HG03575 (cell line): ENCODE data around the gene NR2F1-AS1.
A peak's percentile ranks its signal among the peaks of the same experiment; 100 is the strongest.

Experiments used
- ATAC-seq: cut with Tn5 transposase; IDR thresholded peaks from one replicate; pipeline ENCODE4 v1.9.1; 2021; ENCODE audit not compliant: unreplicated experiment, insufficient number of reproducible peaks, low FRiP score; ENCODE audit errors: extremely low read depth

Gene NR2F1-AS1

DNA sequence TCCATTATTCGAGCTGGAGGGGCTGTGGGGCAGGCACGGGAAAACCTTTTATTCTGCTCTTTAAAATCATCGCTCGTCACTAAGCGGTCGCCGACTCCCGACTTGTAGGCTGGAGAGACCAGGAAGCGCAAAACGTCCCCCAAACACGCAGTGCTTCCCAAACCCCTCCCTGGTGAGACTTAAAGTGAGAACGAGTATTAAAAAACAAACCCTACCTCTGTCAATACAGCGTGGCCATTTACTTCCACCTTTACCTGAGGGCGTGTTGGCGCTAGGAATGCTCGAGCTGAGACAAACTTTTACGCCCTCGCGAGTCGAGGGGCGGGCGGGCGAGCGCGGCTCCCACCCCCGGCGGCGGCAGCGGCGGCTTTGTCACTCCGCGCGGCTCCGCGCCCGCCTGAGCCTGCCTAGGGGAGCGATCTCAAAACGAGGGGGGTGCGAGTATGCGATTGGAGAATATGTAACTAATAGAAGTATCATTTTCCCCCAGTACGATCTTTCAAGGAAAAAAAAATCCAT lies at the start of gene NR2F1-AS1:
TSS of gene NR2F1-AS1 (minus strand) at position 293 of the 519 bp plus-strand sequence.
- ATAC-seq: peak; percentile 13

DNA sequence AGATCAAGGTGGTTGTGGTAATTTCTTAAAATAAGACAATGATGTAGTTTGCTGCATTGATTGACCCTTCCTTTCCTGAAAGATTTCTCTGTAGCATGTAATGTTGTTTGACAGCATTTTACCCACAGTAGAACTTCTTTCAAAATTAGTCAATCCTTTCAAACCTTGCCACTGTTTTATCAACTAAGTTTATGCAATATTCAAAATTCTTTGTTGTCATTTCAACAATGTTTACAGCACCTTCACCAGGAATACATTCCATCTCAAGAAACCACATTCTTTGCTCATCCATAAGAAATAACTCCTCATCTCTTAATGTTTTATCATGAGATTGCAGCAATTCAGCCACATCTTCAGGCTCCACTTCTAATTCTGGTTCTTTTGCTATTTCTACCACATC lies 45.8 kb upstream of the NR2F1-AS1 start:
- ATAC-seq: no peak

DNA sequence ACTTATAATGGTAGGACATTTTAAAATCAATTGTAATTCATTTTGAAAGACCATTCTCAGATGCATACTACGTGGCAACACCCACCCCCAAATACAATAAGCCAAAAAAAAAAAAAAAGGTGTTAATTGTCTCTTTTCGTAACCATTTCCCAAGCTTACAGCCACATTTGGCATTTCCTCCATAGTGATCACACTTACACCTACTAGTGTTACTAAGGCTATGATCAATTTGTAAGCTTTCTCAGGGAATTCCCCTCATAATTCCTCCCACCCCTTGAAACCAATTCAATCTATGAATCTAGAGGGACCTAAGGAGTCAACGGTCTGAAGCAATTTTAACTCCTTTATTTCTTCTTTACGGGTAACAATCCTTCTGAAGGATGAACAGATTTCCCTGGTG lies 42.1 kb upstream of the NR2F1-AS1 start:
- no peak for ATAC-seq

DNA sequence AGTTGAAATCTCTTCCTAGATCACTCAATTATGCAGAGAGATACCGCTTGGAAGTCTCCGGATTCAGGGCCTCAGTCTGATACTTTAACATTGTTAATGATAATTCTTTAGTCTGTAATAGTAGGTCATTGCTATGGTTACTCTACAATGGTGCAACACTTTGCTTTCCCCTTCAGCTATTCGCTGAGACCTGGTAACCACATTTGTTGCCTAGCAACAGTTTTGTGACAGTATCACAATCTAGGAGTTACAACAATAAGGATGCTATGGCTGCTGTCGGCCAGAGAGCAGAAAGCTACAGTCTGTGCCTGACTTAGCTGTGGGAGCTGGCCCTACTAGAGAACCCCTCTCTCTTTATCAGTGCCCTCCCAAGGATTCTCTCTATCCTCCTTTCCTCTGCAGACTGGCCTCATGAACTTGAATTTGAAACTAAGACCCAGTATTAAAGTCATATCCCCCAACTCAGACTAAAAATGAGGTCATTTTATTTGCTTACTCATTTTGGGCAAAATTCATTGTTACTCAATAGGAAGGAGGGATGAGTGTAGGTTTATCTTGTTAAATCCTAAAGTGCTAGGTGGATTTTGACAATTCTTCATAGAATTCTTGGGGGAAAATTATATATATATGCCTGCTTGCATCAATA lies 41.3 kb upstream of the NR2F1-AS1 start:
- ATAC-seq: no peak

DNA sequence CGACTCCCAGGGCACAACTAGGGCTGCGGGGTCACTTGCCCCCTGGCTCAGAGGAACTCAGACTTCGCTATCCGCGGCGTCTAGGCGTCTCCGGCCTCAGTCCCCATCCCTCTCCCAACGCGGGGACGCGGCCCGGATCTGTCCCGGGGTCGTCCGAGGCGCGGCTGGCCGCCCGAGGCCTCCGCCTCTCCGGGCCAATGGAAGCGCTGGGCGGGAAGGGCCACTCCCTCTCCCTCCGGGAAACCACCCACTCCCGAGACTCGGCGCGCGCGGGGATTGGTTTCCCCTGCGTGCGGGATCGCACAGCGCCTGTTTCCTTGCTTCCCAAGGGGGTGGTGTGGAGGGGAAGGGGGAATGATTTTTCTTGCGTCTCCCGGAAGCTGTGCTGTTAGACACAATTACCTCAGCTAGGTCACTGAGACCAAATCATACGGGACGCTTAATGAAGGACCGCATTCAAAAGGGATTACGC lies 40.3 kb upstream of the NR2F1-AS1 start:
- no peak for ATAC-seq

DNA sequence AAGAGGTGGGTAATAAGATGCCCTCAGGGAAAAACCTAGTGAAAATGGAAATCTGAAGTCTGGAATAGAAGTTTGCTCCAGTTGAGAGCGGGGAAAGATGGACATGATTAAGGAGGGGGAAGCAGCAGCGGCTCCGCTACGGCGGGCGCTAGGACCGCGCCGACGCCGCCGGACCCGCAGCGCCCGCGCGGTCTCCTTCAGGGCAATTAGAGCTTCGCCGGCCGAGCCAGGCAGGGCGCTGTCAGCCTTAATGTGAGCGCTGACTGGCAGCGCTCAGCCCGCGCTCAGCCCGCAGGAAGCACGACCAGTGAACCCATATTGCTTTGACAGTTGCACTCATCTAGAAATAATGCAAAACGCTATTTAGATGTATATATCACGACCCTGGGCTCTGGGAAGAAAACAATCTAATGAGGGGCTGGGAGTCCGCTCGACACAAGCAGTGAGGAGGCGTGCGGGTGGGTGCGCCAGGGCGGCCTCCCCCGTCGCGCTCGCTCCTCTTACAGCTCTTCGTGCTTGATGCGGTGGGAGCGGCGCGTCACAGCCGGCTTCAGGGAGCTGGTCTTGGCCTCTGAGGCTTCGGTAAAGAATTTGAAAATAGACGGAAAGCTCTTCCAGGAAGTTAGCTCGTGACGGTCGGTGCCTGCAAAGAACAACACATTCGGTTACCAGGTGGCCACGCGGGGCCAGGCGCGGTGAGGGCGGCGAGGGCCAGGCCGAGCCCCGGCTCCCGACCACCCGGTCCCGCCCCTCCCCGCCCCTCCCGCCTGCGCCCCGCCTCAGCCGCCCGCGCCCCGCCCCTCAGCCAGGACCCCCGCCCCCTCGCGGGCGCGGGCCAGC lies 39.7 kb upstream of the NR2F1-AS1 start:
- peak; percentile 85 for ATAC-seq

DNA sequence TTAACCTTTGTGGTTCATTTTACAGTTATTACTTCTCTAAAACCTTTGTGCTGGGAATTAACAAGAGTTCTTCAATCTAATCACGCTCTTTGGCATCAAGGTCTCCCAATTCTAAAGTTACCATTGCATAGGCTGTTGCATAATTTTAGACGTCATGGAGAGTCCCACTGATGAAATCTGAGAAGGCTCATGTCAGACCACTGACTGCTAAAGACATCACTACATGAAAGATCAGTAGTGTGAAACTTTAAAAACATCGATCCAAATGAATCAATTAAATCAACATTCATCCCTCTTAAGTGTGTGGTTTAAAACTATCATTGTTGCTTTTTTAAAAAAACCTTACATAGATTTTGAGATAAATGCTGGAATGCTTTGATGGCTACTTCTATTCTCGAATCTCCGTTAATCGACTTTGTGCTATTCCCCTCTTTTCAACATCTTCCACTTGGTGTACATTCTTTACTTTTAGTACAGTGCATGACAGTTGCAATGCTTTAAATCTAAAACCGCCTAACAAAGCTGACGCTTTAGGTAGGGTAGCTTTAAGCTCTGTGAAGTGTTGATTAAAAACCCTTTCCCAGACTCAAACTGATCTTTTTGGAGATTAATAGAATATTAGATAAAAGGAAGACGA lies 35.6 kb upstream of the NR2F1-AS1 start:
- ATAC-seq: no peak

DNA sequence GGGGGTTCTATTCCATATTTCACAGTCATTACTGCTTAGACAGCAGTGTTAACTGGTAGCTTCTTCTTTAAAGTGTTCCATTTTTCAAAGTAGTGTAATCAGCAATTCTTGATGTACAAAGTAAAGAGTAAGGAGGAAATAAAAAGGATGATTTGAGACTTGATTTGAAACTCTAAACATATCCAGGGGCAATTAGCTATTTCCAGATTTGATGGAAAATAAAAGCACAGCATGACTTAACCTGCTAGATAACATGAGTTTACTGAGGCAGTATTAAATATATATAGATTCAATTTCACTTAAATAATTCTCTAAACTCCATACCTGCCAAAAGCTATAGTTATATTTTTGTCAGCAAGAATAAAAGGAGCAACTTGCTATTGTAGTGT lies 31.8 kb upstream of the NR2F1-AS1 start:
- no peak for ATAC-seq

DNA sequence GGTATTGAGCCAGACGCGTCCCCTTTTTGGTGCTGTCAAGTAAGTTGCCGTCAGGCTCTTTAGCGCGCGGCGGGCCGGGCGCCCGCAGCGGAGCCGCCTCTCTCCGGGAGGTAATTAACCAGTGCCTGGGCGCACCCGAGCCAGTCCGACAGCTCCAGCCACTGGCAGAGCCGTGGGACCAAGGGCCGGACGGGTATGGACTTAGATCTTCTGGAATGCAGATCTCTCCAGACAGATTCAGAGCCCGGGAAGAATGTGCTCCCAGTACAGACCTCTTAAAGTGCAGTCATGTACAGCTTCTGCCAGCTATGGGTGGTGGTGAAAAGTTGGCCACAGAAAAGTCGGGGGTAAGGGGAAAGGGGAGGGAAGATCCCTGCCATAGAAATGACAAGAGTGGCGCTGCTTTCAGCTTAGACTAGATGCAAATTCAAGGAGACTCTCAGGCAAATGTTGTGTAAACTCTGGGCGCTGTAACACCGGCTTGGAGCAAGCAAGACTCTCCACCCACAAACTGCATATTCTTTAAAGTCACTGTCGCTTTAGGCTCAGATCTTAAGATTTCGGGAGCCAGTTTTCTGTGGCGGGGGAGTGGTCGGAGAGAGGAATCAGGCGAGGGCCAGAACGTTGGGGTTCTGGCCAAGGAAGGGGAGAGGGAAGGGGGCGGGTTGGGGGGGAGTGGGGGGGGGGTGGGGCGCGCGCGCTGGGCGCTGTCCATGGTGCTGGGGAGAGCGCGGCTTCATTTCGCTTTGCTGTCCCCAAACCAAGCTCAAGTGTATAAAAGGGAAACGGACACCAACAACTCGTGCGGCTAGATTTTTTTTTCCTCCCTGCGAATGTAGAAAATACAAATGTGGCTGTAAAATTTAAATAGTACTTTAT lies 31.2 kb upstream of the NR2F1-AS1 start:
- ATAC-seq: no peak

DNA sequence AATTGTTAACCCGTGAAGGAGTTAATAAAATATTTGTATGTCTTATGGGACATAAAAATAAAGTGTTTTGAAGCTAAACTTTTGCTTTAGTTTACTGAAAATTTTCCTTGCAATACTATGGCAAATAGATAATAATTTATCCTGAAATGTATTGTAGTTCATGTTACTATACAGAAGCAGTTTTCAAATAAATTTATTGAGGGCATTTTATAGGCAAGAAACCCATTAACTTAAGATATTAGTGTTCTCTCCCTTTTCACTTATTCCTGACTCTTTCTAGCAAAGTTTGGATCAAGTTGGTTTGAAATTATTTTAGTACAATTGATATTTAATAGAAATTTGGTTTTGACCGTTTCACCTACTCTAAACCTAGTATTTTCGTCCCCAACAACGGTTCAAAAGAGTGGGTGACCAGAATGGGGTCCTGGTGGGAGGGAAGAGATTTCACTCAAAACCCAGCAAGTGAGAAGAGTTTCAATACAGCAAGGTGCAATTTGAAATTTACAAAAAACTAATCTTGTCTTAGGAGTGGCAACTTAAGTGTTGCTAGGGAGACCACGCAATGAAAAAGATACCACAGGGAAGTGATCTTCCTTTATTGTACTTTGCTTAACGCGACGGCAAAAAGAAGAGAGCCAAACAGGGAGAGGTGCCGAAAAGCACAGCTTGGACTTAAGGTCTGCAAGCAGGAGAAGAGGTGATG lies 30.4 kb upstream of the NR2F1-AS1 start:
- ATAC-seq: no peak

DNA sequence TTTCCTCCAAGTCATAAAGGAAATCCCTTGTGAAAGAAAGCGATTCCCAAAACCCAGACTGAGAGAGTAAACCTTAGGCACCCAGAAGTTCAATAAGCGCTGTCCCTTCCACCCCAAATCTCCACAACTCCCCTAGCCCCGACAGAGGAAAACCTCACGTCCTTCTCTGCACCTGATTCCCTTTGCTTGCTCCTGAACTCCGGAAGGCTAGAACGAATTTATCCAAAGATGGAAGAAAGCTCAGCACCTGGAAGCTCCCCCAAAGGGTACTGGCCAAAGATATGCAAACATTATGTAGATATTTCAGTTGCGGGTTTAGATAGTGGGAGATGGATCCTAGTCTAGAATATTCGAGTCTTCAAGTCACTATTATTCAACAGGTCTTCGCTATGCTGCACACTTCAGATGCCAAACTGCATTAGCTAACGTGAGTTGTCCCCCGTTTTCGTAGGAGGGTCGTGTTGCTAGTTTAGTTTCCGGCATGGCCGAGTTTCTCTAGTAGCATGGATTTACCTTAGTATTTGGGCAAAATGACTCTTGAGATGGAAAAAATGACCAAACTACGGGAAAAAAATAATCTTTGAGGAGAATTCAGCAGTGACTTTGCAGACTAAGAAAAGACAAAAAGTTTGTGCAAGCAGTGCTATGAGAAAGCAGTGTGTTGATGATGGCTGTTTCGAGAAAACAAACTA lies 29.7 kb upstream of the NR2F1-AS1 start:
- ATAC-seq: no peak

DNA sequence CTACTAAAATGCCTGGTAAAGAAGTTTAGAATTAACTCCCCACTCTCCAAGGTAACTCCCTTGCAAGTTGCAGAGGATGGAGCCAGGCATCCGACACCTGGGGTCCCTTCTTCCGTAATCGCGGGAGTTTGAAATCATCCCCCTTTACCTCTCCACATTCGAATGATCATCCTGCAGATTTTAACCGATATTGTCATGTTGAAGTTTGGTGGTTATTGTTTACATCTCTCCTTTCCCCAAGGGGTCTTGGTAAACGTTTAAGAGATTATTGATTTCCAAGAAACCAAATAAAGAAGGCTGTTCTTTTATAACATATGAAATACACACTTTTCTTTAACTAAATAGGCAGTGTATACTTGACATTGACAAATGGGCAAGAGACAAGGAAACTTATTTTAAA lies 28.7 kb upstream of the NR2F1-AS1 start:
- ATAC-seq: no peak

DNA sequence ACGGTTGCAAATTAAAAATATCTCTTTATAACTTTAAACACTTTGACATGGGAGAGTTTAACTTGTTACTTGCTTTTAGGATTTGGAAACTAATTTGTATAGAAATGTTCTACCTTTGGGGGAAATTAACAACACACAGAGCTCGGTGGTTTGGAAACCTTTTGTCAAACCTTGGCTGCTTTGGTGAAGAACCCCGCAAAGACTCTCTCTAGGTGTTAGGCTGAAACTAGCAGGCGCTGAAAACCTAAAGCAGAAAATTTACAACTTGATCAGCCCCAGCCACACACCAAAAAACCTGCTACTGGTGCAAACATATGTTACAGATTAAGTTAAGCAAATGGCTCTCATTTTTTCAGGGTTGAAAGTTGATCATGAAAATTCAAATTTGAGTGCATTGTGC lies 27.8 kb upstream of the NR2F1-AS1 start:
- no peak for ATAC-seq

DNA sequence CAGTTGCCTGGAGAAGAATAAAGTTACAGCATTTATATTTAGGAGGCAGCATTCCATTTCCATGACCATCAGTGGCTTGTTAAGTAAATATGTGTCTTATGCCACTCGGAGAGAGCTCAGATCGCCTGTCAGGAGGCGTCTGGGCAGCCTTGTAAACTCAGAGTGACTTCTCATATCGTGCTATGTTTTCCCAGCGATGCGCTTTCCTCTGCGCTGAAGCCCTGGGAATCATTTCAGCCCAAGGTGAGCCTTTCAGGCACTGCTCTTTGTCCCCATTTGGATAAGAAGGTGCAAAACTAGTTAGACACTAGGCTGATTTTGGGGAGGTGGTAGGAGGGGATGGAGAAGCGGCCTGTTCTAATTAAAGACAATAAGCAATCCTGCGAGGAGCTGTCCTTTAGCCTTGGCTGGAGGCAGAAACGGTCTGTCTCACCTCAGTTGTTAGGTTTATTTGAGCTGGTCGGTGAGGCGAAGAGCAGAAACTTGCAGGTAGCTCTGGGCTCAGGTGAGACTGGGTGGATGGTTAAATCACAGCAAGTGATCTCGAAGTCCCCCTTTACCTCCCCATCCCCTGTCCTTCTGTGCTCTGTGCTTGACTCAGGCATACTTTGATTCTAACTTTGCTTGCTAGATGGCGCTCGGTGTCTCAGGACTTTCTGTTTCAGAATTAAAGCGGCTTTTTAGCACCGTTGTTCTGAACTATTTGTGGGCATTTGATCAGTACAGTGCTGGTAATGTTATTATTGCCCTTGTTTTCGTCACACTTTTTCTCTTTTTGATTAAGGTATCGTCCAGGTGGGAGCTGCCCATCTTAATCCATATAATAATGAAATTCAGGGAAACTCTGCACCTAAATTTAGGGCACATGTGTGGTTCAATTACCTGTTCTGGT lies 26.6 kb upstream of the NR2F1-AS1 start:
- ATAC-seq: no peak

DNA sequence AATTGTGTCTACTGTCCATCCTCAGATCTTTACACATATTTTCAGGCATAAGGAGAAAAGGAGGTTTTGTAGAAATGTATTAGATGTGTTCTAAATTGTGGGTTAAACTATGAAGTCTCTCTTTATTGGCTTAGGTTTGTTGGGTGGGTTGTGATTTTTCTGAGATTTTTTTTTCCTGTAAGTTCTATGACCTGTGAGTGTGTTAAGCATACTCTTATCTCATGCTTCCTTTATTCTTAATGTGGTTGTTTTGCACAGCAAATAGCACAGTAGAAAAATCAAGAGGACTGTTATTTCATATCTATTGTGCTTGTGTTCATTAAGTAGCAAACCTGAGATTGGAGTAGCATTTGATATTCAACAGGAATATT lies 25.3 kb upstream of the NR2F1-AS1 start:
- ATAC-seq: no peak

DNA sequence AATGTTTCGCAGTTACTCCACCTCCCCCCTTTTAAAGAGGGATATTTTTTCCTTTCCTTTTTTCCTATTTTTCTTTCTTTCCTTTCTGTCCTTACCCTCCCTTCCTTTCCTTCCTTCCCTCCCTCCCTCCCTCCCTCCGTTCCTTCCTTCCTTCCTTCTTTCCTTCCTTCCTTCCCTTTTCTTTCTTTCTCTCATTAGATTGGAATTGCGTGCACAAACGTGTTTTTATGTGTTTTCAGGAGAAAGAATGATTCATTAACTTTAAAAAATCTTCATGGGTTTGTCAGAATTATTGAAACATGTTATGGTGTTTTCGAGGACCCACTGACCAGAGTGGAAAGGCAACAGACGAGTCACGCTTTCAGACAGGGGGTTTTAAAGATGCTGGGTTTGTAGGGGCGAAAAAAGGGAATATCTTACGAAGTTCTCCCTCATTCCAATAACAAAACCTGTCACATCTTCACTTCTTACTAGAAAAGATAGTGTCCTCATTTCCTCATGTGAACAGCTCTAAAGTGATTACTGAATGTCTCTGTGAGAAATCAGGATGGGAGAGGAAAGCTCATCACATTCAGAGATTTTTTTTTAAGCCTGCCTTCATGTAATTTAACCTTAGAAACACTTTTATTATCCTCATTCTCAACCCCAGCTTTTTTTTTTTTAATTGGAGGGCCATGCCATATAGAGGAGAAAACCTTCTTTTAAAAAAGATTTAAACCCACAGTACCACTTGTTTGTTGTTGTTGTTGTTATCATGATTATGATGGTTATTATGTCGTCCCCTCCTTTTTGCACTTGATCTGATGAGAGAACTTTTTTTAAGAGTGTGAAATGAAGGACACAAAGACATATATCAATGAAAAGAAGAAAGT lies 23.9 kb upstream of the NR2F1-AS1 start:
- ATAC-seq: no peak
